Measurements from ENCODE around the gene ADARB2.

ADARB2 gene

GRCh38 chr10:1310271-1310789 lies 427.0 kb downstream of the ADARB2 start:
- H3K27ac ChIP-seq = no peak overlapping the region
- no peak for TF ChIP-seq ZFX (IDR thresholded peaks at IDR 0.05; ENCODE audit: borderline replicate concordance)
- TF ChIP-seq CTCF (IDR thresholded peaks at IDR 0.05) = no peak

- H3K27ac ChIP-seq = no peak overlapping the region
- no peak for TF ChIP-seq CTCF (IDR thresholded peaks at IDR 0.05)
- no peak for TF ChIP-seq ZFX (IDR thresholded peaks at IDR 0.05; ENCODE audit: borderline replicate concordance)
These were observed 427.6 kb downstream of the ADARB2 start for GRCh38 chr10:1309617-1310270.

GRCh38 chr10:1308962-1309616 lies 428.2 kb downstream of the ADARB2 start:
- TF ChIP-seq CTCF (IDR thresholded peaks at IDR 0.05) (no peak), ZFX (IDR thresholded peaks at IDR 0.05; ENCODE audit: borderline replicate concordance) (no peak)
- no peak overlapping the region for H3K27ac ChIP-seq

DNA sequence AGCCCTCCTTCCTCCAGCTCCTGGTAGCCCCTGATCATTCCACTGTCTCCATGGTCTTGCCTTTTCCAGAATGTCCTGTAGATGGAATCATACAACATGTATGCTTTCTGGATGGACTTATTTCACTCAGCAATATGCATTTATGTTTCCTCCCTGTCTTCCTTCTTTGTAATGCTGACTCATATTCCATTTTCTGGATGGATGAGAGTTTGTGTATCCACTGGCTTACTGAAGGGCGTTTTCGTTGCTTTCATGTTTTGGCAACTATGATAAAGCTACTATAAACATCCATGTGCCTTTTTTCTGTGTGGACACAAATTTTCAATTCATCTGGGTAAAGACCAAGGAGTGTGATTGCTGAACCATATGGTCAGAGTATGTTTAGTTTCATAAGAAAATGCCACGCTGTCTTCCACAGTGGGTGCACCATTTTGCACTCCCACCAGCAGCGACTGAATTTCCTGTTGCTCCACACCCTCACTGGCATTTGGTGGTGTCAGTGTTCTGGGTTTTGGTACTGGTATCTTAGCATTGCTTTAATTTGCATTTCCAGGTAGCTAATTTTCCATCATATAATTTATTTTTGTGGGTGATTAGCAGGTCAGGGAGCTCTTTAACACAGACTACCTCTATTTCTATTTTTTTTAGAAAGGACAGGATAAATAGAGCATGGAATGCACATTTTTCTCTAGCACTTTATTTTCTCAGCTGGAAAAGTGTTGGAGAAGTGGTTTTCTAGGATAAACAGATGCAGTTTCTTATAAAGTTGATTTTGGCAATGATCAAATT lies 429.0 kb downstream of the ADARB2 start:
- no peak overlapping the region for H3K27ac ChIP-seq
- no peak for TF ChIP-seq ZFX (IDR thresholded peaks at IDR 0.05; ENCODE audit: borderline replicate concordance)
- TF ChIP-seq CTCF (IDR thresholded peaks at IDR 0.05) = no peak

DNA sequence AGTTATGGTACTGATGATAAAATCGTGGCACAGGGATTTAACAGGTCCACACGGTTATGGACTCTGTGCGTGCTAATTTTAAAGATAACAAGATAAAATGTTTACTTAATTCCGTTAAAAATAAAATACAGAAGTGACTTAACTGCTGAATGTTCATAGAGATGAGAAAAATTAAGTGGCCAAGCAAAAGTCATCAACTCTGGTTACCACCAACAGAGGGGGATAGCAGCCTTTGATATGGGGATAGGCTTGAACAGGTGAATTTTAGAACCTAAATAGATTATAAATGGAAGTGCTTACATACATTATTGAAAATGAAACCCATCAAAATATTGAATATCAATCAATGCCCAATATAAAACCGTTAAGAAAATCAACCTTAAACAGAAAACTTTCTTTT lies 436.2 kb downstream of the ADARB2 start:
- TF ChIP-seq CTCF (IDR thresholded peaks at IDR 0.05) (no peak), ZFX (IDR thresholded peaks at IDR 0.05; ENCODE audit: borderline replicate concordance) (no peak)
- no peak overlapping the region for H3K27ac ChIP-seq

DNA sequence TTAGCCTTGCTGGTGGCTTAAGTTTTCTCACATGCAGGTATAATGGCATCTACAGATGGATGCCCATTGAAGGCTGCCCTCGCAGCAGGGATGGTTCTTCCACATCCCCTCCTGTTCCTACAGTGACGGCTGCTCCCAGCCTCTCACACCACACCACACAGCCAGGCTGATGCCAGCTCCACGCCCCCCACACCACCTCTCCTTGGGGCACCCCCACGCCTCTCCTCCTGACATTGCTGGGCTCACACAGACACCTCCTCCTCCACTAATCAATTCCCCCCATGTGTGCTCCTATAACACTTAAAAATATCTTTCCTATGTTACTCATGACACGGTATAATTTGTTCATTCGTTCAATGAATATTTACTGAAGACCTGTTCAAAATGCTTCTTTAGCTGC lies 437.1 kb downstream of the ADARB2 start:
- no peak overlapping the region for H3K27ac ChIP-seq
- TF ChIP-seq CTCF (IDR thresholded peaks at IDR 0.05) (no peak), ZFX (IDR thresholded peaks at IDR 0.05; ENCODE audit: borderline replicate concordance) (no peak)
